Stimulated activated CD8-positive, alpha-beta memory T cell treated with anti-CD3 and anti-CD28 coated beads, Interleukin-2, amount 100 ng/mL, for 48 hours (primary cell): ENCODE data around the gene ARHGEF37.

Experiments used
- DNase-seq, 2 donors: peaks; one replicate each; pipeline ENCODE4 v3.0.0-alpha.2; 2020; ENCODE audit warnings: low read depth in 2 of 2

ARHGEF37 gene

GRCh38 chr5:149603210-149603609, 21.9 kb downstream of the ARHGEF37 start:
- no peak for DNase-seq

GRCh38 chr5:149603920-149604319, 22.6 kb downstream of the ARHGEF37 start:
- DNase-seq, result no peak

GRCh38 chr5:149604321-149604720, 23.0 kb downstream of the ARHGEF37 start:
- DNase-seq, result no peak

GRCh38 chr5:149605354-149605997, 24.2 kb downstream of the ARHGEF37 start:
- DNase-seq, result no peak

GRCh38 chr5:149605998-149606724, 24.9 kb downstream of the ARHGEF37 start:
- DNase-seq, result no peak

- DNase-seq, result no peak
Measured at GRCh38 chr5:149608936-149609545, 27.7 kb downstream of the ARHGEF37 start.

- no peak for DNase-seq
Measured at GRCh38 chr5:149609640-149610219, 28.4 kb downstream of the ARHGEF37 start.

GRCh38 chr5:149610589-149611255, 29.4 kb downstream of the ARHGEF37 start:
- DNase-seq, result no peak

- DNase-seq, result no peak
Measured at GRCh38 chr5:149611326-149611725, 30.0 kb downstream of the ARHGEF37 start.

GRCh38 chr5:149614034-149614907, 33.0 kb downstream of the ARHGEF37 start:
- DNase-seq, result no peak

- no peak for DNase-seq
Measured at GRCh38 chr5:149615976-149616375, 34.7 kb downstream of the ARHGEF37 start.

GRCh38 chr5:149616727-149617285, 35.5 kb downstream of the ARHGEF37 start:
- no peak for DNase-seq

- no peak for DNase-seq
Measured at GRCh38 chr5:149617760-149618306, 36.5 kb downstream of the ARHGEF37 start.

- DNase-seq, result no peak
Measured at GRCh38 chr5:149618581-149619248, 37.4 kb downstream of the ARHGEF37 start.

- no peak for DNase-seq
Measured at GRCh38 chr5:149621415-149622098, 40.3 kb downstream of the ARHGEF37 start.

- no peak for DNase-seq
Measured at GRCh38 chr5:149622466-149622865, 41.2 kb downstream of the ARHGEF37 start.

GRCh38 chr5:149623473-149623872, 42.2 kb downstream of the ARHGEF37 start:
- DNase-seq, result no peak

GRCh38 chr5:149627070-149627469, 45.8 kb downstream of the ARHGEF37 start:
- DNase-seq, result no peak

GRCh38 chr5:149628221-149628620, 46.9 kb downstream of the ARHGEF37 start:
- no peak for DNase-seq
